Stimulated activated CD4-positive, alpha-beta T cell treated with anti-CD3 and anti-CD28 coated beads, TNF-alpha, amount 100 ng/mL, for 1 hour (primary cell): Measurements from ENCODE around the gene NMNAT3.

Experiments
- DNase-seq, 3 donors: peaks; one replicate each; pipeline ENCODE4 v3.0.0-alpha.2; 2020; ENCODE audit warnings: low read depth in 3 of 3, low spot score in 1 of 3

The NMNAT3 gene

GRCh38 chr3:139675327-139675726 is 2.4 kb downstream of the NMNAT3 start:
- DNase-seq = no peak

- no peak for DNase-seq
Observed at GRCh38 chr3:139674571-139675260, 3.1 kb downstream of the NMNAT3 start.

GRCh38 chr3:139672884-139673283 is 4.9 kb downstream of the NMNAT3 start:
- DNase-seq = no peak

GRCh38 chr3:139671863-139672646 is 5.7 kb downstream of the NMNAT3 start:
- no peak for DNase-seq

- DNase-seq = no peak
Observed at GRCh38 chr3:139671107-139671506, 6.7 kb downstream of the NMNAT3 start.

GRCh38 chr3:139670196-139670595 is 7.6 kb downstream of the NMNAT3 start:
- no peak for DNase-seq

- no peak for DNase-seq
Observed at GRCh38 chr3:139668332-139668731, 9.4 kb downstream of the NMNAT3 start.

- no peak for DNase-seq
Observed at GRCh38 chr3:139664958-139665357, 12.8 kb downstream of the NMNAT3 start.

GRCh38 chr3:139660269-139660668 is 17.5 kb downstream of the NMNAT3 start:
- no peak for DNase-seq

GRCh38 chr3:139659511-139659910 is 18.3 kb downstream of the NMNAT3 start:
- no peak for DNase-seq

- DNase-seq = no peak
Observed at GRCh38 chr3:139657936-139658335, 19.8 kb downstream of the NMNAT3 start.

GRCh38 chr3:139657434-139657833 is 20.3 kb downstream of the NMNAT3 start:
- DNase-seq = no peak

GRCh38 chr3:139655909-139656595 is 21.7 kb downstream of the NMNAT3 start:
- no peak for DNase-seq

- DNase-seq = no peak
Observed at GRCh38 chr3:139654637-139655365, 23.0 kb downstream of the NMNAT3 start.

- DNase-seq = no peak
Observed at GRCh38 chr3:139653582-139653981, 24.2 kb downstream of the NMNAT3 start.

- DNase-seq = no peak
Observed at GRCh38 chr3:139652561-139652960, 25.2 kb downstream of the NMNAT3 start.

GRCh38 chr3:139647866-139648435 is 29.8 kb downstream of the NMNAT3 start:
- no peak for DNase-seq

GRCh38 chr3:139646512-139646911 is 31.3 kb downstream of the NMNAT3 start:
- DNase-seq = no peak

GRCh38 chr3:139642996-139643395 is 34.8 kb downstream of the NMNAT3 start:
- no peak for DNase-seq

GRCh38 chr3:139640456-139640855 is 37.3 kb downstream of the NMNAT3 start:
- no peak for DNase-seq

- DNase-seq = no peak
Observed at GRCh38 chr3:139639662-139640061, 38.1 kb downstream of the NMNAT3 start.
